GM12872 (cell line): ENCODE results near the gene EGLN1.

Experiments
- CTCF ChIP-seq: IDR thresholded peaks from 3 replicates; pipeline ENCODE4 v1.5.1; 2011; ENCODE audit warnings: low read depth, mild to moderate bottlenecking, low read length, moderate library complexity; ENCODE audit not compliant: insufficient read depth

EGLN1 gene

GRCh38 chr1:231396643-231397042 is 25.4 kb downstream of the EGLN1 start:
- TF ChIP-seq CTCF = no peak

GRCh38 chr1:231395998-231396390 is 26.1 kb downstream of the EGLN1 start:
- TF ChIP-seq CTCF = no peak

- no peak for TF ChIP-seq CTCF
These were observed 26.8 kb downstream of the EGLN1 start for GRCh38 chr1:231395076-231395997.

- no peak for TF ChIP-seq CTCF
These were observed 28.4 kb downstream of the EGLN1 start for GRCh38 chr1:231393668-231394067.

GRCh38 chr1:231392389-231393131 is 29.5 kb downstream of the EGLN1 start:
- no peak for TF ChIP-seq CTCF

GRCh38 chr1:231390071-231390470 is 32.0 kb downstream of the EGLN1 start:
- no peak for TF ChIP-seq CTCF
